HG03457 (cell line): Measurements from ENCODE around the gene SCAANT1.

Source experiments
- ATAC-seq: cut with Tn5 transposase; IDR thresholded peaks from one replicate; pipeline ENCODE4 v1.9.1; 2021; ENCODE audit warnings: moderate number of reproducible peaks; ENCODE audit not compliant: unreplicated experiment

Gene SCAANT1

GRCh38 chr3:63934041-63934866 lies 22.1 kb upstream of the SCAANT1 start:
- ATAC-seq, result no peak

GRCh38 chr3:63933459-63933858 lies 21.3 kb upstream of the SCAANT1 start:
- peak; percentile 49 for ATAC-seq

- ATAC-seq, result no peak
Measured at GRCh38 chr3:63932509-63933212, 20.5 kb upstream of the SCAANT1 start.

GRCh38 chr3:63931290-63931689 lies 19.1 kb upstream of the SCAANT1 start:
- ATAC-seq, result no peak

- ATAC-seq, result peak; percentile 66
Measured at GRCh38 chr3:63927422-63928280, 15.5 kb upstream of the SCAANT1 start.

- ATAC-seq, result no peak
Measured at GRCh38 chr3:63926309-63926708, 14.1 kb upstream of the SCAANT1 start.

GRCh38 chr3:63922491-63923199 lies 10.5 kb upstream of the SCAANT1 start:
- ATAC-seq, result no peak

- peak; percentile 73 for ATAC-seq
Measured at GRCh38 chr3:63921741-63922482, 9.7 kb upstream of the SCAANT1 start.

GRCh38 chr3:63920001-63920400 lies 7.8 kb upstream of the SCAANT1 start:
- no peak for ATAC-seq

- no peak for ATAC-seq
Measured at GRCh38 chr3:63918321-63918720, 6.1 kb upstream of the SCAANT1 start.

- no peak for ATAC-seq
Measured at GRCh38 chr3:63914312-63914711, 2.1 kb upstream of the SCAANT1 start.

GRCh38 chr3:63912768-63913588 lies 795 bp upstream of the SCAANT1 start:
- peak; percentile 7 for ATAC-seq

- ATAC-seq, result peak; percentile 7
Measured at GRCh38 chr3:63911509-63911872, 692 bp downstream of the SCAANT1 start.

GRCh38 chr3:63910891-63911290 lies 1.3 kb downstream of the SCAANT1 start:
- no peak for ATAC-seq

GRCh38 chr3:63910001-63910400 lies 2.2 kb downstream of the SCAANT1 start:
- no peak for ATAC-seq

- ATAC-seq, result no peak
Measured at GRCh38 chr3:63909431-63909830, 2.8 kb downstream of the SCAANT1 start.

GRCh38 chr3:63908776-63909175 lies 3.4 kb downstream of the SCAANT1 start:
- ATAC-seq, result no peak

- ATAC-seq, result no peak
Measured at GRCh38 chr3:63908081-63908736, 4.0 kb downstream of the SCAANT1 start.
